HG02798 (cell line): ENCODE data around the gene FAM210A.
"Not testable (repeated sequence)": the region's sequence is repeated elsewhere in the genome, so short reads cannot be mapped to it uniquely, and the experiment has no call there.

Experiments used
- ATAC-seq: cut with Tn5 transposase; IDR thresholded peaks from one replicate; pipeline ENCODE4 v1.9.1; 2021; ENCODE audit warnings: mild to moderate bottlenecking; ENCODE audit not compliant: unreplicated experiment, poor library complexity

Gene FAM210A

DNA sequence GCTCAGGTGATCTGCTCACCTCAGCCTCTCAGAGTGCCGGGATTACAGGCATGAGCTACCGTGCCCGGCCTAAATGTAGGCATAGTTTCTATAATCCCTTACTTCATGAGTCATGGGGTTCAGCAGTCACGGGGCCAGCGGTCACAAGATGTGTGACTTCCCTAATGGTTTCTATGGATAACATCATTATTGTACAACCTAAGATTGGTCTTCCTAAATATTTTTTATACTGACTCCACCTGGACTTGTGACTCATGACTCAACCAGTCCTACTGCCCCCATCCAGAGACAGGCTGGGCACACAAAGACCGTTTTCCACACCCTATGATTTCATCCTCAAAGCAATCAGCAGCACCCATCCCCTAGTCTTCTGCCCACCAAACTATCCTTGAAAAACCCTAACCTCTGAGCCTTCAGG is 15.9 kb downstream of the FAM210A start:
- ATAC-seq, result no peak

DNA sequence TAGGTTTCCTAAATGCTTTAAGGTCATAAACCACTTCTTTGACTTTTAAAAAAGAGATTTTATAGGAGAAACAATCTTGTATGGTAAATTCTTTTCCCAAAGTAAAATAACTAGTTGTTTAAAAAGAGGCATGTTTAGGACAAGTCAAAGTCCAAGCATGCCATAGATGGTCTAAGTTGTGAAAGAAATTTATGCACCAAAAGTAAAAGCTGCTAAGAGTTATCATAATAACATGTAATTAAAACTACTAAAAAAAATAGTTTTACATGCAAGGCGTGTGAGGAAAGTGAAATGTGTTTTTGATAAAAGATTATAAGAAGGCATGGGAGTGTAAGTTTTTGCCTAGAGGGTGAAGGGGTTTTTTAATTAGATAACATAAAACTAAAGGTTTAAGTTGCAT is 22.5 kb downstream of the FAM210A start:
- ATAC-seq, result no peak

DNA sequence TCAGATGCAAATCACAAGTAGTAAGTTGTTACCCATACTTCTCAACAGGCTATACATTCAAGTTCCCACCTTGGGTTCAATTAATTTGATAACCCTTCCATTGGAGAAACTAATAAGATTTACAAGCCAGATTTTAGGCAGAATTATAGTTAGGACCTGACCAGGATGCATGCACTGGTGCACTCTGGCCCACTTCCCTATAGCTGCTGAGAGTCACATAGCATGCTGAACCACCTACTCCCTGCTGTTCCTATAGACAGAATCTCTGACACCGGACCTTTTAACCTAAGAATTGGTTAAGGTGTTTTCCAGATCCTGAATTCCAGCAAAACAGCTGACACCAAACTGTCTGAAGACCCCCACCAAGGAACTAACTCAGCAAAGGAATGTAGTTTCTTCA is 26.2 kb downstream of the FAM210A start:
- no peak for ATAC-seq

DNA sequence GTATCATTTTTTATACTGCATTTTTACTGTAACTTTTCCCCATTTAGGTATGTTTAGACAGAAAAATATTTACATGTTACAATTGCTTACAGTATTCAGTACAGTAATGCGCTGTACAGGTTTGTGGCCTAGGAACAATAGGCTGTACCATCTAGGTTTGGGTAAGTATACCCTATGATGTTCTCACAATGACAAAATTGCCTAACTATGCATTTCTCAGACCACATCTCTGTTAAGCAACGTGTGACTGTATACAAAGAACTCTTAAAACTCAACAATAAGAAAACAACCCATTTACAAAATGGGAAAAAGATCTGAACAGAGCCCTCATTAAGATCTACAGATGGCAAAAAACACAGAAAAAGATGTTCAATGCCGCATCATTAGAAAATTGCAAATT is 29.4 kb downstream of the FAM210A start:
- no peak for ATAC-seq

DNA sequence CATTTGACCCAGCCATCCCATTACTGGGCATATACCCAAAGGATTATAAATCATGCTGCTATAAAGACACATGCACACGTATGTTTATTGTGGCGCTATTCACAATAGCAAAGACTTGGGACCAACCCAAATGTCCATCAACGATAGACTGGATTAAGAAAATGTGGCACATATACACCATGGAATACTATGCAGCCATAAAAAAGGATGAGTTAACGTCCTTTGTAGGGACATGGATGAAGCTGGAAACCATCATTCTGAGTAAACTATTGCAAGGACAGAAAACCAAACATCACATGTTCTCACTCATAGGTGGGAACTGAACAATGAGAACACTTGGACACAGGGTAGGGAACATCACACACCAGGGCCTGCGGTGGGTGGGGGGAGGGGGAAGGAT is 31.0 kb downstream of the FAM210A start:
- ATAC-seq, result not testable (repeated sequence)

DNA sequence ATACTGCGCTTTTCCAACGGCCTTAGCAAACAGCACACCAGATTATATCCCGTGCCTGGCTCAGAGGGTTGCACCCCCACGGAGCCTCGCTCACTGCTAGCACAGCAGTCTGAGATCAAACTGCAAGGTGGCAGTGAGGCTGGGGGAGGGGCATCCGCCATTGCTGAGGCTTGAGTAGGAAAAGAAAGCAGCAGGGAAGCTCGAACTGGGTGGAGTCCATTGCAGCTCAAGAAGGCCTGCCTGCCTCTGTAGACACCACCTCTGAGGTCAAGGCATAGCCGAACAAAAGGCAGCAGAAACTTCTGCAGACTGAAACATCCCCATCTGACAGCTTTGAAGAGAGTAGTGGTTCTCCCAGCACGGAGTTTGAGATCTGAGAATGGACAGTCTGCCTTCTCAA is 36.3 kb downstream of the FAM210A start:
- not testable (repeated sequence) for ATAC-seq

DNA sequence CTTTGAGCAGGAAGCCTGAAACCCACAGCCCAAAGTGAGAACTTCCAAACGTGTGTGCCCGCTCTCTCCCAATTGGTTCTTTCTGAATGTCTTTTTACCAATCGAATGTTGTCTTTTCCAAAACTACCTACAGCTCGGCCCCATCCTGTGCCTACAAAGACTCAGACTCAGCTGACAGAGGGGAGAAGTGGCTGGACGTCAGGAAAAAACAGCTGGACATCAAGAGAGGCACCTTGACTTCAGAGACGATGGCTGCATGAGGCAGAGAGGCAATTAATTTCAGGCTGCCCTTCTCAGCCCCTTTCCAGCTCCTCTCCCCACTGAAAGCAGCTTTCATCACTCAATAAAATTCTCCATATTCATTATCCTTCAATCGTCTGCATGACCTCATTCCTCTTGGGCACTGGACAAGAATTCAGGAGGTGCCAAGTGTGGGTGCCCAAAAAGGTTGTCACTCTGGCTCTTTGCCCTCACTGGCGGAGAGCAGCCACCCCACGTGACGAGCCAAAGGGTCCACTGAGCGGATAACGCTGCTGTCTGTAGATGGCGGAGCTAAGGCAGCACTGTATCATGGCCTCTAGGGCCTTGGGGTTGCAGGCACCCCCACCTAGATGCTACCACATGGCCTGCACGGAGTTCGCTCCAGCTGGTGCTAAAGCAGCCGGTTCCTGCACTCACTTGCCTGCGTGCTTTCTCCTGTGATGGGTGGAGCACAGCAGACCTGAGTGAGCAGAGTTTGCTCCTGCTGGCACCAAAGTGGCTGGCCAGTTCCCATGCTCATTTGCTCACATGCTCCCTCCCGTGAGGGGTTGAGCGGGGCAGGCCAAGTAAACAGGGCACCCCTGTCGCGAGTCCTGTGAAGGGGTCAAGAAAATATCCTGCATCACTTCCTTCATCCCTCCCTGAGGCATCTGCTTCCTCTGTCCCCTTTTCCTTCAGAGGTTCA is 37.9 kb downstream of the FAM210A start:
- ATAC-seq, result no peak

DNA sequence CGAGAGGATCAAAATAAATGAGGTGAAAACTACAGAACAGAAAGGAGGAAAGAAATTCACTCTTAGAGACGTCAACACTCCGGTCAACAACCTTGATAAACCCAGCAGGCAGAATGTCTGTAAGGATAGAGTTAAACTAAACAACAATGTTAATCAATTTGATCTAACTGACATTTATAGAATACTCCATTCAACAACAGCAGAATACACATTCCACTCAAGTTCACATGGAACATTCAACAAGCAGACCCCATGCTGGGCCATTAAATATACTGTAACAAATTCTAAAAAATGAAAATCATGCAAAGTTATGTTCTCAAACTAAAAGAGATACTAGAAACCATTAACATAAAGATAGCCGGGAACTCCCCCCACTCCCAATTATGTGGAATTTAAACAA is 41.8 kb downstream of the FAM210A start:
- no peak for ATAC-seq

DNA sequence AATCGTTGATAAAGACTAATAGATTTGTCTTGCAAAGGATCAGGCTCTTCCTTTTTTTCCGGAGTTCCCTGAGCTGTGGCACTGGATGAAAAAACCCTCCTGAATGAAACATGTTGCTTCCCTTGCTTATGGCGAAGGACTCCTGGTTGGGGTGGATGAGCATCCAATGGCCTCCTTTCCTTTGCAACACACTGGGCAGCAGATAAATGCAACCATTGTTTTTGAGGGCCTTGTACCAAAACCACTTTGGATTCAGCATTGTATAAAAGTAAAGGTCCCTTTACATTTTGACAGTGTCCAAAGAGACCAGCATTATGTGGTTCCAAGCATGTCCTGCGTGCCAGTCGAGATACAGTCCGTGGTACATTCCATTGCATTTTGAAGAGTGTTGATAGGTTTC is 44.7 kb downstream of the FAM210A start:
- ATAC-seq, result no peak

DNA sequence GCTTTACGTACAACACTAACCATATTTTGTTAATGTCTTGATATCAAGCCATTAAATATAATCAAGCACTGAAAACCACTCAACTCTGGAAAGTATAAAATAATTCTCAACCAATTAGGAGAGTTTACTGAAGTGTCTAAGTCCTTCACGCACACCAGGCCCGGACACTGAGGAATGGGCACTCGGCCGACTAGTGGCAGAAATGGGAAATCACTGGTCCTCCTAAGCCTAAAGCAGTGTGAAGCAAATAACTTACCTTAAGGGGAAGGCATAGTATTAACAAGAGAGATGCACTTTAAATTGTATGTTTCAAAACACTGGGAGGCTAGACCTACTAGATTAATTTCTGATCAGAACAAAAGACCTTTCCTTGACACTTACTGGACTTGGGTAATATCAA is 45.7 kb downstream of the FAM210A start:
- no peak for ATAC-seq

DNA sequence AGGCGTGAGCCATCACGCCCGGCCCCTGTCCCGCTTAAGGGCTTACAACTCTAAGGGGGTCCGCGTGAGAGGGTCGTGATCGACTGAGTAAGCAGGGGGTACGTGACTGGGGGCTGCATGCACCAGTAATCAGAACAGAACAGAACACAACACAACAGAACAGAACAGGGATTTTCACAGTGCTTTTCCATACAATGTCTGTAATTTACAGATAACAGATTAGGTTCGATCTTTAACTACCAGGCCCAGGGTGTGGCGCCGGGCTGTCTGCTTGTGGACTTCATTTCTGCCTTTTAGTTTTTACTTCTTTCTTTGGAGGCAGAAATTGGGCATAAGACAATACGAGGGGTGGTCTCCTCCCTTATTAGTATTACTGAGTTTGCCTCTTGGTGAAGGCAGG is 49.0 kb downstream of the FAM210A start:
- ATAC-seq, result not testable (repeated sequence)

DNA sequence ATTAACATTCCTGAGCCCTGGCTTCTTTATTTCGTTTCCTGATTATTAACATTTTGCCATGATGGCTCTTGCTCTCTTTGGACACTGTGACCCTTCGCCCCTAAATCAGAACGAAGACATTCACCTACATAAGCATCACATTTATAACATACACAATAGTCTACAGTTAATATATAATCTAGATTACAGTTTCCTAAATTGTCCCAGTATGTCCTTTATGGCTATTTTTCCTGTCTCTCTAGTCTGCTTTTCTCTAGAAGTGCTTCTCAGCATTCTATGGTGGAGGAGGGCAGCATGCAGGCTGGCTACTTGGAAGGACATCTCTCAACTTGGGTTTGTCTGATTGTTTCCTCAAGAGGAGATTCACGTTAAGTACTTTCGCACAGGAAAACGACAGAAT is 49.9 kb downstream of the FAM210A start:
- no peak for ATAC-seq

DNA sequence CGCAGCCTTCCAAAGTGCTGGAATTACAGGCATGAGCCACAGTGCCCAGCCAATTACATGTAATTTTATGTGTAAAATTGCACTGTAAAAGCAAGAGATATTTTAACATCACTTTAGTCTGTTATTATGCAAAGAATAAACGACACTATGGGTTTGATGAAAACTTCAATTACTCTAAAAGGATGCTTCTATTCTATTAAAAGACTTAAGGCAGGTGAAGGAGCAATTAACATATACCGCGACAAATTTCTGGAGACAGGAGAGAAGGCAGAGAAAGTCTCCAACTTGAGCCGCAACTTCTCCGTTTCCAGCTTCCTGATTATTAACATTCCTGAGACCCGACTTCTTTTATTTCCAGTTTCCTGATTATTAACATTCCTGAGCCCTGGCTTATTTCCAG is 53.7 kb downstream of the FAM210A start:
- no peak for ATAC-seq

DNA sequence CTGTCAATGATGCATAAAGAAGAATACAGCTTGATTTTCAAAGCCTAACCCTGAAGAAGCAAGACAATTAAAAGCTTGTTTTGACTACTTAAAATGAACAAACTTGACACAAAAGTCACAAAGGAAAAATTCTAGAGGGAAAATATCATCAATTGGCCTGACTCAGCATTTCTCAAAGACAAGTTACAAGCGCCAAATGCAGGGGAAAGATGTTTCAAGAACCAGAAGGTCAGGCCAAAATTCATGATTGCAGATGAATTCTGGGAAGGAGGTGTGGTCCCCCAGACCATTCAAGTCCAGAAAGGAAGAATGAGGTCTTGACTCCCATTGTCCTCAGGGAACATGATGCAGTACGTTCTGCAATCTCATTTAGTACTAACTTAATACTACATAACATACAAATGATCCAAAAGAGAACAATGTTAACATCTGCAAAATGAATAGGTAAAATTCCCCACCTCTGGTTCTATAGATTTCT is 64.5 kb downstream of the FAM210A start:
- no peak for ATAC-seq

DNA sequence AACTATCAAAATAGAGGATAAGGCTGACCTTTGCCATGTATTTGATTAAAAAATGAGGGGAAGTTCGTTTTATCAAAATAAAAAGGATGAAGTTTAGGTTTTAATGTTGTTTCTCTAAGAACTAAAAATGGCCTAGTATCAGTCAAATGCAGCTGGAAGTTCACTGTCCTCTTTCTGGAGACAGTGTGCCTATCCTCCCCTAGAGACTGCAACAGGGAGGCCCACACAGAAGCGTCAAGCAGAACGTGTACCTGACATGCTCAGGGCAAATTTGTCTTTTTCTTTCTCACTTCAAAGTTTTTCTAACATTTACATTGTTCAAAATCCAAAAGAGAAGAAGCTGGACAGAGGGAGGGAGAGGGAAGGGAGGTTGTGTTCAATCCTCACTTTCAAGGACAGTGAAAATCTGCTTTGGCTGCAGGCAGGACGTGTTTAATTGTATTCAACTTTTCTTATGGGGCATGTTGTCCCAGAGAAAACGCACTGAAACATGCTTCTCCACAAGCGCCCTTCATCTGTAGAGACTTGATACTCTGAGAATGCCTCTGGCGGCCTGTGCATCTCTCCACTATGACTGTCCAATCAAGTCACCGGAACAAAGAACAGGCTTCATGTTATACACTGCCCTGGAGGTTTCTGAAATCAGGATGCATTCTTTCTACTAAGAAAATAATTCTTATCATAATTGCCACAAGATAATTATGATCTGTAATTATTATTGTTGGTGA is 65.1 kb downstream of the FAM210A start:
- no peak for ATAC-seq

DNA sequence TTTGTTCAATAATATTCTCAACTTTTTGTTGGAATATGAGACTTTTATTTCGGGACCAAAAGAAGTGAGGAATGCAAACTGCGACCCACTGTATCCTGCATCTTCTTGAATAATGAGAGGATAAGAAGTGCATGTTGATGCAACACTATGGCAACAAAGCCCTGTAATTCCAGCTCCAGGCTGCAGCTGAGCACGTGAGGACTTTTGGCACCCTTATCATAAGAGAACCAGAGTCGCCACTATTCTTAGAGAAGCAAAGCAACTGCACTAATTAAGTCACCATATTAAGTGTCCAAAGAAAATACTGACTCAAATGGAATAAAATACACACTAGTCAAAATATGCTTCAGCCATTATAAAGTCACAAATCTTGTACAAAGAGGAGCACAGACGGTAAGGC is 65.8 kb downstream of the FAM210A start:
- ATAC-seq, result no peak

DNA sequence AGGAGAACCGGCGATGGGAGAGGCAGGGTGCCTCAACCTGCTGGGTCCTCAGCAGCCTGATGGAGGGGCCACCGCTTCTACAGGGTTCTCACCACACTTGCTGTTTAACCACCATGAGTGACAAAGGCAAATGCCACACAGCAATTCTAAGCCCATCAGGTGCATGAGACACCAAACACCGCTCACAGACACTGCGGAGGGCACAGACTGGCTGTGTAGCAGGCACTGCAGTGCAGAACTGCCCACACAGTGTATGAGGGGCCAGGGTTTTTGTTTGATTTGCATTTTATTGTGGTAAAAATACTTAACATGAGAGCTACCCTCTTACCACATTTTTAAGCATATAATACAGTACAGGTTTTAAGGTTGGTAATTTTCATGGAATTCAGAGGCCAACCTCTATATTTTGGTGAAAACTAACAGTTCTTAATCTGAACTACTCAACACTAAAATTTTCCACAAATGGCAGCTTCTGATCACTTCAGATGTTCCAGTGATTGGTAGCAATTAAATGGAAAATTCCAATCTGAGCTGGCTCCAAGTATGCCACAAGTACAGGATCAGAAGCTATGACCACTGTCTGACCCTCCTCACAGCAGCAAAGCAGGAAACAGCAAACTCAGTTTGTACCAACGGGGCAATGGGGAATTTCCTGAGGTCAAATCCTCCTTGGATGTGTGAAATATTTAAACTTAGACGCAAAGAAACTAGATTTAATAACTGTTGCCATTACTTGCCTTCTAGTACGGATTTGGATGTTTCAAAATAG is 67.7 kb downstream of the FAM210A start:
- no peak for ATAC-seq

DNA sequence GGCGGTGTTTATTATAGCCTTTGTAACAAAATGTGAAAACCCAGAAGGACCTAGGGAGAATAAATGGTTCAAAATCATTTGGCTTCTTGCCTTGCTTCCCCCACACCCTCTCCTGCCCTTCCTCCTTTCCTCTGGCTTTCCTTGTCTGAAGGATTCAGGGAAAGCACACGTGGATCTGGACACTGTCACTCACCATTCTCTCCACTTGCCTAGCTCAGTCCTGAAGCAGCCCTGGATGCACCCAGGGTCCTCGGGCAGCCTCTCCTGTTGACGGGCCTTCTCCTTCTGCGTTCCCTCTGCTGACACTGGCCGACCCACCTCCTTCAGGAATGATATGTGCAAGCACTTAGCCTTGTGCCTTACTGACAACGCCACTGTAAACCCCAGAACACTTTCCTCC is 68.4 kb downstream of the FAM210A start:
- no peak for ATAC-seq

DNA sequence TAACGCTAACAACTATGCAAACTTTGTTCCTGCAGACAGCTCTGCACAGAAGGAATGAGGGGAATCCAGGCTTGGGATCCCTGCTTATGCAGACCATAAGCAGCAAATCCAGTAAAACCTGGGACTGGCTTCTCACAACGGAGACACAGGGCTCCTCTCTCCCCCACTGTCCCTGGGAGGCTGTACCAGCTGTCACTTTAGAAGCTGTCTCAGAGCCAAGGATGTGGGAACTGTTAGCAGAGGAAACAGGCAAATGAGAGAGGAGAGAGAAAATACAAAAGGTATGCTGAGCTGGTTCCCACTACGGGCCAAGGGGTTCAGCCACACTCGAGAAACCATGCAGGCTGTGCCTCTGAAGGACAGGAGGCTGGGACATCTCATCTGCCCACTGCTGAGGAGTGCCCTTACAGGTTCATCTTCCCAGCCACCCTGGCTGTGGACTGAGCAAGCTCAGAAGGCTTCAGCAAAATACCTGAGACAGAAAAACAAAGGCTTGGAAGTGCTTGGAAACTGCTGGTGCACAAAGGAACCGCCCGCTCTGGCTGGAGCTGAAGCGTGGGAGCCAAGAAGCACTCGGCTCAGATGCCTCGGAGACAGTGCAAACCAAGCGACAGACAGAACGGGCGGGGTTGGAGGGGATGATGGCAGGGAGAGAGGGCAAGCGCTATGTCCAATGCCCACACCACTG is 72.5 kb downstream of the FAM210A start:
- ATAC-seq, result no peak
